ENCODE data around the gene NPAS3.

- no peak for TF ChIP-seq CTCF (IDR thresholded peaks at IDR 0.05)
- TF ChIP-seq POLR2A (IDR thresholded peaks at IDR 0.05): no peak
- no peak for TF ChIP-seq POLR2AphosphoS5 (IDR thresholded peaks at IDR 0.05)
Observed at GRCh38 chr14:33085799-33086198, 147.1 kb downstream of the NPAS3 start.
